SK-N-SH treated with all-trans-retinoic acid at 6 μM for 48 hours (cell line): Measurements from ENCODE around the gene CFAP91.

Experiments used
- ATAC-seq: fragments of 200-7000 bp; cut with Tn5 transposase; 3 replicates; pipeline ENCODE4 v1.9.1; 2020; ENCODE audit warnings: mild to moderate bottlenecking, moderate library complexity
- ARNTL ChIP-seq: fragments of 450-650 bp; formaldehyde crosslinking; IDR thresholded peaks from 2 replicates; pipeline ENCODE4 v1.5.0; 2020; ENCODE audit warnings: low read depth, mild to moderate bottlenecking, moderate library complexity, borderline replicate concordance
- BACH2 ChIP-seq: fragments of 250-450 bp; sonication (Bioruptor Pico); IDR thresholded peaks from 2 replicates; pipeline ENCODE4 v1.9.0; 2021; ENCODE audit warnings: mild to moderate bottlenecking, borderline replicate concordance
- CREB5 ChIP-seq: fragments of 250-450 bp; sonication (Bioruptor Pico); IDR thresholded peaks from 2 replicates; pipeline ENCODE4 v1.5.1; 2020; ENCODE audit warnings: low read depth, mild to moderate bottlenecking, moderate library complexity
- CSRNP3 ChIP-seq: fragments of 250-450 bp; sonication (Bioruptor Pico); IDR thresholded peaks from 2 replicates; pipeline ENCODE4 v1.5.1; 2021; ENCODE audit warnings: mild to moderate bottlenecking, moderate library complexity
- ESRRG ChIP-seq: fragments of 250-450 bp; sonication (Bioruptor Pico); IDR thresholded peaks from 2 replicates; pipeline ENCODE4 v1.6.1; 2021; ENCODE audit warnings: mild to moderate bottlenecking
- GLIS3 ChIP-seq: fragments of 250-450 bp; sonication (Bioruptor Pico); IDR thresholded peaks from 2 replicates; pipeline ENCODE4 v1.5.0; 2020; ENCODE audit warnings: mild to moderate bottlenecking, moderate library complexity
- ISL1 ChIP-seq: fragments of 250-450 bp; sonication (Bioruptor Pico); IDR thresholded peaks from 2 replicates; pipeline ENCODE4 v2.1.2; 2022; ENCODE audit warnings: mild to moderate bottlenecking, moderate library complexity
- OSR1 ChIP-seq: fragments of 250-450 bp; sonication (Bioruptor Pico); IDR thresholded peaks from 2 replicates; pipeline ENCODE4 v1.8.0; 2022; ENCODE audit warnings: moderate library complexity, mild to moderate bottlenecking, inconsistent platforms
- PPARA ChIP-seq: fragments of 250-450 bp; sonication (Bioruptor Pico); IDR thresholded peaks from 2 replicates; pipeline ENCODE4 v1.5.0; 2020; ENCODE audit warnings: mild to moderate bottlenecking, borderline replicate concordance
- RARB ChIP-seq: fragments of 250-450 bp; sonication (Bioruptor Pico); IDR thresholded peaks from 2 replicates; pipeline ENCODE4 v1.8.0; 2021; ENCODE audit warnings: mild to moderate bottlenecking, moderate library complexity
- SNAI2 ChIP-seq: fragments of 250-450 bp; sonication (Bioruptor Pico); IDR thresholded peaks from 2 replicates; pipeline ENCODE4 v1.5.0; 2020; ENCODE audit warnings: mild to moderate bottlenecking, moderate library complexity
- TCF4 ChIP-seq: fragments of 250-450 bp; sonication (Bioruptor Pico); IDR thresholded peaks from 2 replicates; pipeline ENCODE4 v1.8.0; 2021; ENCODE audit warnings: mild to moderate bottlenecking, moderate library complexity, borderline replicate concordance
- TOX ChIP-seq: fragments of 250-450 bp; sonication (Bioruptor Pico); IDR thresholded peaks from 2 replicates; pipeline ENCODE4 v1.8.0; 2021; ENCODE audit warnings: mild to moderate bottlenecking, moderate library complexity, borderline replicate concordance
- ZC3H10 ChIP-seq: fragments of 250-450 bp; sonication (Bioruptor Pico); IDR thresholded peaks from 2 replicates; pipeline ENCODE4 v1.5.1; 2021; ENCODE audit warnings: mild to moderate bottlenecking, moderate library complexity
- ZFP3 ChIP-seq: fragments of 250-450 bp; sonication (Bioruptor Pico); IDR thresholded peaks from 2 replicates; pipeline ENCODE4 v1.5.0; 2020; ENCODE audit warnings: mild to moderate bottlenecking, moderate library complexity
- ZNF565 ChIP-seq: fragments of 450-650 bp; formaldehyde crosslinking; conservative IDR thresholded peaks from 2 replicates; pipeline ENCODE4 v1.5.0; 2020; ENCODE audit warnings: low read depth, mild to moderate bottlenecking, moderate library complexity
- TF ChIP-seq, protein P1 (sequence below): fragments of 250-450 bp; sonication (Bioruptor Pico); IDR thresholded peaks from 2 replicates; pipeline ENCODE4 v1.5.0; 2020; ENCODE audit warnings: mild to moderate bottlenecking, moderate library complexity
- TF ChIP-seq, protein P2 (sequence below): fragments of 250-450 bp; sonication (Bioruptor Pico); IDR thresholded peaks from 2 replicates; pipeline ENCODE4 v1.8.0; 2020; ENCODE audit warnings: mild to moderate bottlenecking, moderate library complexity, borderline replicate concordance

CFAP91 gene

GRCh38 chr3:119726909-119727308 lies 24.1 kb downstream of the CFAP91 start:
- no peak for ATAC-seq
- TF ChIP-seq ZFP3 (CRISPR knock-in tag) (no peak), ZNF565 (CRISPR knock-in tag) (no peak), GLIS3 (CRISPR knock-in tag) (no peak), CREB5 (CRISPR knock-in tag) (no peak), RARB (no peak)
- TF ChIP-seq, protein P1, sequence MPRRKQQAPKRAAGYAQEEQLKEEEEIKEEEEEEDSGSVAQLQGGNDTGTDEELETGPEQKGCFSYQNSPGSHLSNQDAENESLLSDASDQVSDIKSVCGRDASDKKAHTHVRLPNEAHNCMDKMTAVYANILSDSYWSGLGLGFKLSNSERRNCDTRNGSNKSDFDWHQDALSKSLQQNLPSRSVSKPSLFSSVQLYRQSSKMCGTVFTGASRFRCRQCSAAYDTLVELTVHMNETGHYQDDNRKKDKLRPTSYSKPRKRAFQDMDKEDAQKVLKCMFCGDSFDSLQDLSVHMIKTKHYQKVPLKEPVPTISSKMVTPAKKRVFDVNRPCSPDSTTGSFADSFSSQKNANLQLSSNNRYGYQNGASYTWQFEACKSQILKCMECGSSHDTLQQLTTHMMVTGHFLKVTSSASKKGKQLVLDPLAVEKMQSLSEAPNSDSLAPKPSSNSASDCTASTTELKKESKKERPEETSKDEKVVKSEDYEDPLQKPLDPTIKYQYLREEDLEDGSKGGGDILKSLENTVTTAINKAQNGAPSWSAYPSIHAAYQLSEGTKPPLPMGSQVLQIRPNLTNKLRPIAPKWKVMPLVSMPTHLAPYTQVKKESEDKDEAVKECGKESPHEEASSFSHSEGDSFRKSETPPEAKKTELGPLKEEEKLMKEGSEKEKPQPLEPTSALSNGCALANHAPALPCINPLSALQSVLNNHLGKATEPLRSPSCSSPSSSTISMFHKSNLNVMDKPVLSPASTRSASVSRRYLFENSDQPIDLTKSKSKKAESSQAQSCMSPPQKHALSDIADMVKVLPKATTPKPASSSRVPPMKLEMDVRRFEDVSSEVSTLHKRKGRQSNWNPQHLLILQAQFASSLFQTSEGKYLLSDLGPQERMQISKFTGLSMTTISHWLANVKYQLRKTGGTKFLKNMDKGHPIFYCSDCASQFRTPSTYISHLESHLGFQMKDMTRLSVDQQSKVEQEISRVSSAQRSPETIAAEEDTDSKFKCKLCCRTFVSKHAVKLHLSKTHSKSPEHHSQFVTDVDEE: no peak

GRCh38 chr3:119729996-119730395 lies 27.2 kb downstream of the CFAP91 start:
- TF ChIP-seq PPARA (CRISPR knock-in tag): no peak
- TF ChIP-seq TCF4: no peak
- no peak for ATAC-seq

- ATAC-seq: peak; percentile 81
- TF ChIP-seq ZNF565 (CRISPR knock-in tag): no peak
- TF ChIP-seq BACH2 (CRISPR knock-in tag): no peak
- no peak for TF ChIP-seq OSR1 (CRISPR knock-in tag)
- TF ChIP-seq ARNTL: no peak
- no peak for TF ChIP-seq ZC3H10
- TF ChIP-seq, protein P2, sequence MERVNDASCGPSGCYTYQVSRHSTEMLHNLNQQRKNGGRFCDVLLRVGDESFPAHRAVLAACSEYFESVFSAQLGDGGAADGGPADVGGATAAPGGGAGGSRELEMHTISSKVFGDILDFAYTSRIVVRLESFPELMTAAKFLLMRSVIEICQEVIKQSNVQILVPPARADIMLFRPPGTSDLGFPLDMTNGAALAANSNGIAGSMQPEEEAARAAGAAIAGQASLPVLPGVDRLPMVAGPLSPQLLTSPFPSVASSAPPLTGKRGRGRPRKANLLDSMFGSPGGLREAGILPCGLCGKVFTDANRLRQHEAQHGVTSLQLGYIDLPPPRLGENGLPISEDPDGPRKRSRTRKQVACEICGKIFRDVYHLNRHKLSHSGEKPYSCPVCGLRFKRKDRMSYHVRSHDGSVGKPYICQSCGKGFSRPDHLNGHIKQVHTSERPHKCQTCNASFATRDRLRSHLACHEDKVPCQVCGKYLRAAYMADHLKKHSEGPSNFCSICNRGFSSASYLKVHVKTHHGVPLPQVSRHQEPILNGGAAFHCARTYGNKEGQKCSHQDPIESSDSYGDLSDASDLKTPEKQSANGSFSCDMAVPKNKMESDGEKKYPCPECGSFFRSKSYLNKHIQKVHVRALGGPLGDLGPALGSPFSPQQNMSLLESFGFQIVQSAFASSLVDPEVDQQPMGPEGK (CRISPR knock-in tag): no peak
- TF ChIP-seq CSRNP3 (CRISPR knock-in tag): no peak
- no peak for TF ChIP-seq TCF4
Observed at GRCh38 chr3:119731560-119732343, 28.9 kb downstream of the CFAP91 start.

DNA sequence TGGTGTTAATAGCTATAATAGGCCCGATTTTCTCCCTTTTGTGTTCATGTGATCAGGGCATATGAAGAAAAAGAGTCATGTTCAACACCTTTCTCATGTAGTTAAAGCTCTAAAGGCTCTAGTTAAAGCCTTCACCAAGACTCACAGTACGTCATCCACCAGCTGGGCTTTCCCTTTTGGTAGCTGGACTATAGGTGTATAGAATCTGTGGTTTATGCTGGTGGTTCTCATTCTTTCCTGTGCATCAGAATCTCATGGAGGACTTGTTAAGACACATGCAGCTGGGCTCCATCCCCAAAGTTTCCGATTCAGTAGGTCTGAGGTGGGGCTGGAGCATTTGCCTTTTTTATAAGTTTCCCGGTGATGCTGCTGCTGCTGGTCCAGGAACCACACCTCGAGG lies 31.0 kb downstream of the CFAP91 start:
- no peak for ATAC-seq
- no peak for TF ChIP-seq ARNTL
- no peak for TF ChIP-seq ISL1 (CRISPR knock-in tag)
- no peak for TF ChIP-seq ZNF565 (CRISPR knock-in tag)
- TF ChIP-seq SNAI2: no peak
- TF ChIP-seq TCF4: no peak
- TF ChIP-seq TOX (CRISPR knock-in tag): no peak
- no peak for TF ChIP-seq ESRRG (CRISPR knock-in tag)
- TF ChIP-seq, protein P2 (CRISPR knock-in tag): no peak
- TF ChIP-seq OSR1 (CRISPR knock-in tag): no peak
- TF ChIP-seq CSRNP3 (CRISPR knock-in tag): no peak
- TF ChIP-seq, all 23 proteins: peak for 0
